Gastroesophageal sphincter (tissue), 4 donors: ENCODE measurements around the gene LTA. TPM values are rescaled to one million over a fixed set of nuclear protein-coding genes. Genes with fewer than 3 reads are reported as not detected.

Experiments used
- ATAC-seq: fragments of 150-250 bp; one replicate; pipeline ENCODE4 v1.9.1; 2016; ENCODE audit warnings: mild to moderate bottlenecking, moderate library complexity
- H3K27ac ChIP-seq, 4 donors: fragments of 200-600 bp; sonication (generic) in 3 of 4; 1 replicate in 3 of 4; 2 replicates in 1 of 4; pipeline ENCODE4 v1.5.1; 2016 to 2019
- H3K27me3 ChIP-seq: fragments of 200-600 bp; sonication (generic); one replicate; pipeline ENCODE4 v1.5.1; 2019
- H3K36me3 ChIP-seq, 2 donors: fragments of 200-600 bp; sonication (generic); one replicate each; pipeline ENCODE4 v1.5.1; 2019; ENCODE audit warnings: control low read depth in 1 of 2
- H3K4me1 ChIP-seq, 3 donors: fragments of 200-600 bp; sonication (generic); 1 replicate in 2 of 3; 2 replicates in 1 of 3; pipeline ENCODE4 v1.5.1; 2016 to 2019; ENCODE audit warnings: control low read depth in 2 of 3
- H3K4me3 ChIP-seq, 2 donors: fragments of 200-600 bp; sonication (generic); one replicate each; pipeline ENCODE4 v1.5.1; 2019; ENCODE audit warnings: mild to moderate bottlenecking in 1 of 2, moderate library complexity in 1 of 2
- H3K9me3 ChIP-seq, 3 donors: fragments of 200-600 bp; sonication (generic); one replicate each; pipeline ENCODE4 v1.5.1; 2017 to 2019; ENCODE audit warnings: control low read depth in 2 of 3
- EP300 ChIP-seq: sonication (generic); formaldehyde crosslinking; IDR thresholded peaks from one replicate; pipeline ENCODE4 v1.6.1; 2017; ENCODE audit warnings: antibody characterized with exemption, mild to moderate bottlenecking
- POLR2A ChIP-seq, 2 donors: fragments of 450-650 bp; IDR thresholded peaks; one replicate each; pipeline ENCODE4 v1.6.1; 2017; ENCODE audit warnings: antibody characterized with exemption in 2 of 2, mild to moderate bottlenecking in 2 of 2, moderate library complexity in 1 of 2
- POLR2AphosphoS5 ChIP-seq: sonication (generic); formaldehyde crosslinking; IDR thresholded peaks from one replicate; pipeline ENCODE4 v1.6.1; 2017; ENCODE audit warnings: antibody characterized with exemption
- WGBS, 2 donors: methylation state at CpG; one replicate each; pipeline ENCODE4 v1.1.5; 2018; ENCODE audit warnings: low coverage in 1 of 2; 5-methylcytosine and 5-hydroxymethylcytosine counted together
- total RNA-seq, 4 donors: library from RNA; depleted of rRNA; stranded (reverse); fragments of >200 nt; gene quantifications; one replicate each; pipeline ENCODE4 v1.1.0, GENCODE V29; 2016
- TF ChIP-seq, protein P1 (sequence below), 4 experiments: fragments of 200-600 bp in 2 of 4; fragments of 450-650 bp in 2 of 4; sonication (generic) in 1 of 4; IDR thresholded peaks; one replicate each; pipeline ENCODE4 v1.5.1; 2017 to 2019; ENCODE audit warnings: antibody characterized with exemption in 4 of 4, mild to moderate bottlenecking in 2 of 4, moderate library complexity in 2 of 4

Gene LTA
- total RNA-seq, 4 donors from 2014 or later: not detected

DNA sequence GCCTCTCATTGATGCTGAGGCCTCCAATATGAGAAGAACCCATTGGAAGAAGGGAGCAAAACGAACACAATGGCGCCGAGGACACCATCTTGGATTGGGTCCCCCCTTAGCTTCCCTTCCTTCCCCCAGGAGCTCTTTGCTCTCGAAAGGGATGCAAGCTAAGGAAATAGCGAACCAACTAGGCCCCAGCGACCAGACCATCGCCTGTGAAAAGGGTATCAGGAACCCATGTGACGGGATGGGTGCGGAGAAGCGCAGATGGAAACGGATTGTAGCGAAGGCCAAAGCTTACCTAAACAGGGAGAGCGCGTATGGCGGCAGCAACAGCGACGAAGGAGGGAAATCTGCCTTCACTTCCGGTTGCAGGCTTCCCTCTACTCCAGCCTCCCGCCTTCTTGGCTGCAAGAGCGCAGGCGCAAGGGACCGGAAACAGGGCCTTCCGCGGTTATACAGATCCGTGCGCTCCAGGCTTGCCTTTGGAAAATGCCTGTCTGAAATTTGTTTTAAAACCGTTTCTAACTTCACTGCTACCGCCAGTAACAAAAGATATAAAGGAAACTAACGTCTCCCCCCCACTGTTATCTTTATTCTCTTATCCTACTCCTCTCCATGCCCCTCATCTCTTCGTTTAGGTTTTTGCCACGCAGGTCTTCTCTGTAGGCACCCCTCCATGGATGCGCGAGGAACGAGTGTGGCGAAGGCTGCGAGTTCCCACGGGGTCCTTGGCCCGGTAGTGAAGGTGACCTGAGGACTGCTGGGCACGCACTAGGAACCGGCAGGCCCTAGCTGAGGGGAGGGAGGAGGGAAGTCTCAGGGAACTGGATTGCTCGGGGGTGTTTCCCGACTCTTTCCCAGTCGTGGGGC lies 30.2 kb upstream of the LTA start, which contains the start of gene DDX39B:
TSS of gene DDX39B (minus strand) at position 346 of the 864 bp plus-strand sequence. CDS start 1,471 bp downstream, outside the sequence.
- H3K36me3 ChIP-seq: peaks cover 0 to 36% of the 10 kb centered on the region in 2 donors
- no peaks in the 10 kb centered on the region for H3K27me3 ChIP-seq
- TF ChIP-seq, protein P1, sequence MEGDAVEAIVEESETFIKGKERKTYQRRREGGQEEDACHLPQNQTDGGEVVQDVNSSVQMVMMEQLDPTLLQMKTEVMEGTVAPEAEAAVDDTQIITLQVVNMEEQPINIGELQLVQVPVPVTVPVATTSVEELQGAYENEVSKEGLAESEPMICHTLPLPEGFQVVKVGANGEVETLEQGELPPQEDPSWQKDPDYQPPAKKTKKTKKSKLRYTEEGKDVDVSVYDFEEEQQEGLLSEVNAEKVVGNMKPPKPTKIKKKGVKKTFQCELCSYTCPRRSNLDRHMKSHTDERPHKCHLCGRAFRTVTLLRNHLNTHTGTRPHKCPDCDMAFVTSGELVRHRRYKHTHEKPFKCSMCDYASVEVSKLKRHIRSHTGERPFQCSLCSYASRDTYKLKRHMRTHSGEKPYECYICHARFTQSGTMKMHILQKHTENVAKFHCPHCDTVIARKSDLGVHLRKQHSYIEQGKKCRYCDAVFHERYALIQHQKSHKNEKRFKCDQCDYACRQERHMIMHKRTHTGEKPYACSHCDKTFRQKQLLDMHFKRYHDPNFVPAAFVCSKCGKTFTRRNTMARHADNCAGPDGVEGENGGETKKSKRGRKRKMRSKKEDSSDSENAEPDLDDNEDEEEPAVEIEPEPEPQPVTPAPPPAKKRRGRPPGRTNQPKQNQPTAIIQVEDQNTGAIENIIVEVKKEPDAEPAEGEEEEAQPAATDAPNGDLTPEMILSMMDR (IDR thresholded peaks at IDR 0.05): no peak
- TF ChIP-seq POLR2A (IDR thresholded peaks at IDR 0.05): peak; percentile 62 to 67
- TF ChIP-seq POLR2AphosphoS5: peak; percentile 96
- ATAC-seq: peak; percentile 95
- 0% methylated on average over 5 to 30 of the region's 43 CpGs for WGBS, 2 donors
- no peaks in the 10 kb centered on the region for H3K9me3 ChIP-seq
- peaks cover 9 to 63% (median 30%) of the 10 kb centered on the region in 3 donors for H3K4me1 ChIP-seq
- peak within 1 kb of the TSS; percentile 76 to 92 for H3K4me3 ChIP-seq
- H3K27ac ChIP-seq: peak within 1 kb of the TSS; percentile 83 to 96 (median 94)

DNA sequence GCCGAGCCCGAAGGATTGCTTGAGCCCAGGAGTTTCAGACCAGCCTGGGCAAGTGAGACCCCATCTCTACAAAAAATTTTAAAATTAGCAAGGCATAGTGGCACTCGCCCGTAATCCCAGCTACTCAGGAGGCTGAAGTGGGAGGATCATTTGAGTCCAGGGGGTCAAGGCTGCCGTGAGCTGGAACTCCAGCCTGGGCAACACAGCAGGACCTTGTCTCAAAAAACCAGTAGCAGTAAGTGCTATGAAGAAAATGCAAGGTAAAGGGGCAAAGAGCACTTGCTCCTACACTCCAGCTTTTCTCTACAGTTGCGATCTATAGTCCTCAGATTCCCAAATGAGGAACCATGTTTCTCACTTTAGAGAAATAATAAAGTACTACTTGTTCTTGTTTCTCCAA lies 28.4 kb upstream of the LTA start:
- no peaks in the 10 kb centered on the region for H3K9me3 ChIP-seq
- H3K27ac ChIP-seq: peak overlapping the region in 3 of 4 donors; percentile 15 to 96 (median 95)
- no peak for TF ChIP-seq POLR2AphosphoS5
- TF ChIP-seq POLR2A (IDR thresholded peaks at IDR 0.05): no peak
- no peak for TF ChIP-seq EP300
- TF ChIP-seq, protein P1 (IDR thresholded peaks at IDR 0.05): no peak
- no peak for ATAC-seq
- H3K4me3 ChIP-seq: no peak overlapping the region
- WGBS, 2 donors: 91 to 100% methylated on average over 5 to 6 of the region's 6 CpGs
- H3K4me1 ChIP-seq: peaks cover 13 to 61% (median 36%) of the 10 kb centered on the region in 3 donors
- H3K36me3 ChIP-seq: peaks cover 0 to 18% of the 10 kb centered on the region in 2 donors
- H3K27me3 ChIP-seq: no peaks in the 10 kb centered on the region

DNA sequence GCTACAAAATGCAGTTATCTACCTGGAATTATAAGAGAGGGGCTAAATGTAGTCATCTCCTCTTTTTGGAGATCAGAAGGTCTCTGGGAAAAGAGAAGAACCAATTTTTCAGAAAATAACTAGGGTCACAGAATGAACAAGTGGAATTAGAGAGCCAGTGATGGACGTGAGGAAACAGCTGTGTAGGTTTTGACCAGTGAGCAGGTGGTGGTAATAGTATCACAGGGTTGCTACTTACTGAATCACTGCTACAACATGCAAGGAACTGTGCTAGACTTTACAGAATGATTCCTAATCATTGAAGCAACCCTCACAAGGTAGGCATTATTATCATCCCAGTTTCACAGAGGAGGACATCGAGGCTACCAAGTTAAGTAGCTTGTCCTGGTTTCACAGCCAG lies 27.4 kb upstream of the LTA start:
- 56 to 69% methylated on average over 2 of the region's 2 CpGs for WGBS, 2 donors
- H3K9me3 ChIP-seq: no peaks in the 10 kb centered on the region
- TF ChIP-seq POLR2A (IDR thresholded peaks at IDR 0.05) (no peak), POLR2AphosphoS5 (no peak), EP300 (no peak)
- TF ChIP-seq, protein P1 (IDR thresholded peaks at IDR 0.05): no peak
- peaks cover 0 to 17% of the 10 kb centered on the region in 2 donors for H3K36me3 ChIP-seq
- peaks cover 6 to 57% (median 27%) of the 10 kb centered on the region in 3 donors for H3K4me1 ChIP-seq
- no peak overlapping the region for H3K27ac ChIP-seq
- H3K4me3 ChIP-seq: no peak overlapping the region
- ATAC-seq: no peak
- no peaks in the 10 kb centered on the region for H3K27me3 ChIP-seq

DNA sequence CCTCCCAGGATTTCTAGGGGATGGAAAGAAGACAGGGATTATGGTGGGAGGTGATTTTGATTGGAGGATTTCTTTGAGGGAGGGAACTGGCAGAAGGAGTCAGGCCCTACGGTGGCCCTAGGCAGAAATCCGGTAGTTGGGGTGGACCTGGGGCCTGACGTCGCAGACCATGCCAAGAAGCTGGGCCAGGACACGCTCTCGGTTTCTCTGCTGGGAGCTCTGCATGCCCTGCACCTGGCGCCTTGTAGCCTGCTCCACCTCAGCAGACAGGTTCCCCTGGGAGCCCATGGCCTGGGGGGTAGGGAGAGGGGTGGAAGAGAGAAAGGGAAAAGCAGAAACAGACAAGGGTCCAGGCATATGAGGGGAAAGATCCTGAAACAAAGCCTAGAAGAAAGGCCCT lies 26.8 kb upstream of the LTA start:
- 61 to 82% methylated on average over 3 to 7 of the region's 7 CpGs for WGBS, 2 donors
- ATAC-seq: no peak
- no peaks in the 10 kb centered on the region for H3K9me3 ChIP-seq
- H3K27ac ChIP-seq: no peak overlapping the region
- TF ChIP-seq POLR2A (IDR thresholded peaks at IDR 0.05) (no peak), EP300 (no peak), POLR2AphosphoS5 (no peak)
- TF ChIP-seq, protein P1 (IDR thresholded peaks at IDR 0.05): no peak
- H3K36me3 ChIP-seq: peaks cover 0 to 17% of the 10 kb centered on the region in 2 donors
- no peak overlapping the region for H3K4me3 ChIP-seq
- H3K4me1 ChIP-seq: peaks cover 4 to 54% (median 21%) of the 10 kb centered on the region in 3 donors
- no peaks in the 10 kb centered on the region for H3K27me3 ChIP-seq
